Measurements from ENCODE around the gene NLGN3.
"Not testable (repeated sequence)": the region's sequence is repeated elsewhere in the genome, so short reads cannot be mapped to it uniquely, and the experiment has no call there.

Gene NLGN3

DNA sequence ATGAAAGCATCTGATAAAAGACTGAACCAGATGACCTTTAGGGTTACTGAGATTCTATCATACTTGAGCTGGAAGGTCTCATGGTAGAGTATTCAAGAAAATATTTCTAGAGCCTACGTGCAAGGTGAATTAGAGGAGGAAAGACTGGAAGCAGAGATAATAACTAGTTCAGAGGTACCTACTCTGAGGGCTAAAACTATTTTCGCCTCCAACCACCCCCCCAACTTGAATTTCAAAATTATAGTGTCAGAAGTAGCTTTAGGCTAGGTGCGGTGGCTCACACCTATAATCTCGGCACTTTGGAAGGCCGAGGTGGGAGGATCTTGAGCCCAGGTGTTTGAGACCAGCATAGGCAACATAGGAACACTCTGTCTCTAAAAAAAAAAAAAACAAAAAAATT, 30.9 kb downstream of the NLGN3 start:
- Histone ChIP-seq H3K27me3 (replicated peaks in 2 of 5; ENCODE audit: control insufficient read depth in 4 of 5, insufficient read depth in 5 of 5, low read length in 4 of 5) (no peaks in the 10 kb centered on the region), H3K27ac (ENCODE audit: insufficient read depth in 1 of 2, low read depth in 1 of 2, low read length in 2 of 2, poor library complexity in 1 of 2, severe bottlenecking in 2 of 2) (no peak overlapping the region), H3K36me3 (ENCODE audit: control insufficient read depth in 4 of 4, insufficient read depth in 4 of 4, low read length in 3 of 4) (no peaks in the 10 kb centered on the region), H3K4me3 (ENCODE audit: control insufficient read depth in 1 of 7, extremely low read depth in 1 of 7, insufficient read depth in 4 of 7, low read depth in 2 of 7, low read length in 6 of 7) (no peak overlapping the region), H3K9me3 (ENCODE audit: control extremely low read depth in 1 of 5, control insufficient read depth in 4 of 5, insufficient read depth in 2 of 5, low read depth in 1 of 5, low read length in 4 of 5) (no peaks in the 10 kb centered on the region), H3K4me1 (ENCODE audit: control extremely low read depth in 1 of 4, control insufficient read depth in 4 of 4, insufficient read depth in 4 of 4, low read length in 3 of 4) (peaks cover 0 to 18% (median 11%) of the 10 kb centered on the region in 4 experiments)
- DNase-seq, result no peak
- POLR2A ChIA-PET, result no interaction called here
- 100% methylated on average over 2 of the region's 5 CpGs for WGBS (ENCODE audit: insufficient coverage)
- CTCF ChIA-PET, result interaction anchor here (0.6 to 1.0 kb wide), 2 partner anchors 12 to 362 kb away, joined by 3 to 8 read pairs; no protein-coding TSS in a partner anchor

DNA sequence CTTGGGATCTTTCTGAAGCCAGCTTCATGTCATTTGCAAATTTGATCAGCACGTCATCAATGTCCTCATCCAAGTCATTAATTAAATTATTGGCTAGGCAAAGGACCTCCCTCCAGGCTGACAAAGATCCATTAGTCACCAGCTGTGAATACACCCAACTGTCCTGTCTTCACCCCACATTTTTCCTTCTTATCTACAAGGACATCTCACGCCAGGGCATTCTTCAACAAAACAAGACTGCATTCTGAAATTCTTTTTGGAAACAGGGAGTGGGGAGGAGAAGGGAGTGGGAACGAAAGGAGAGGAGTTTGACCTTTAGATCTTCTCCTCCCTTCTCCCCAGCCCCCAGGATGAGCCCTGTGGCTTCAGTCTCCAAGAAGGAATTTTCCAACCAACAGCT, 32.7 kb downstream of the NLGN3 start:
- ChIA-PET POLR2A (no interaction called here), CTCF (interaction anchor here (1.1 to 3.2 kb wide), 6 partner anchors 9 to 207 kb away, joined by 4 to 19 read pairs (median 5); no protein-coding TSS in a partner anchor)
- DNase-seq, result no peak
- Histone ChIP-seq H3K4me3 (ENCODE audit: control insufficient read depth in 1 of 7, extremely low read depth in 1 of 7, insufficient read depth in 4 of 7, low read depth in 2 of 7, low read length in 6 of 7) (no peak overlapping the region), H3K9me3 (ENCODE audit: control extremely low read depth in 1 of 5, control insufficient read depth in 4 of 5, insufficient read depth in 2 of 5, low read depth in 1 of 5, low read length in 4 of 5) (no peaks in the 10 kb centered on the region), H3K27ac (ENCODE audit: insufficient read depth in 1 of 2, low read depth in 1 of 2, low read length in 2 of 2, poor library complexity in 1 of 2, severe bottlenecking in 2 of 2) (no peak overlapping the region), H3K4me1 (ENCODE audit: control extremely low read depth in 1 of 4, control insufficient read depth in 4 of 4, insufficient read depth in 4 of 4, low read length in 3 of 4) (peaks cover 0 to 6% (median 0%) of the 10 kb centered on the region in 4 experiments), H3K27me3 (replicated peaks in 2 of 5; ENCODE audit: control insufficient read depth in 4 of 5, insufficient read depth in 5 of 5, low read length in 4 of 5) (no peaks in the 10 kb centered on the region), H3K36me3 (ENCODE audit: control insufficient read depth in 4 of 4, insufficient read depth in 4 of 4, low read length in 3 of 4) (no peaks in the 10 kb centered on the region)
- WGBS (ENCODE audit: insufficient coverage), result no CpG with 5 or more reads among the region's 3 CpGs

DNA sequence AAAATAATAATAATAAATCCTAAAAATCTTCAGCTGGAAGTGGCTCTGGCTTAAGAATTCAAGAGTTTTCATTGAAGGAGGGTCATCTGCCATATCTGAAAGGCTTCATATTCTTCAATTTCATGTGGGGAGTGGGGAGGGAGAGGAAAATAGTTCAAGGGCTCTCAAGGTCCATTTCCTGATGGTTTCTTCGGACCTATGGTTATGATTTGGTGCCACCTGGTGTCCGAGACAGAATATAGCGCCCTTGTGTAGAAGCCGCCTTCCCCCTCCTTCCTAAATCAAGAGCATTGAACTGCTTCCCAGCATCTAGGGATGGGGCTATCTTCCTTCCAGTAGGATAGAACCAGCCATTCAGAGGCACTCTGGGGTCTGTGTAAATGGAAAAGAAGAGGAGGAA, 34.3 kb downstream of the NLGN3 start:
- peak; percentile 66 to 79 (median 68) for DNase-seq
- Histone ChIP-seq H3K27ac (ENCODE audit: insufficient read depth in 1 of 2, low read depth in 1 of 2, low read length in 2 of 2, poor library complexity in 1 of 2, severe bottlenecking in 2 of 2) (no peak overlapping the region), H3K4me3 (ENCODE audit: control insufficient read depth in 1 of 7, extremely low read depth in 1 of 7, insufficient read depth in 4 of 7, low read depth in 2 of 7, low read length in 6 of 7) (no peak overlapping the region), H3K27me3 (replicated peaks in 2 of 5; ENCODE audit: control insufficient read depth in 4 of 5, insufficient read depth in 5 of 5, low read length in 4 of 5) (no peaks in the 10 kb centered on the region), H3K9me3 (ENCODE audit: control extremely low read depth in 1 of 5, control insufficient read depth in 4 of 5, insufficient read depth in 2 of 5, low read depth in 1 of 5, low read length in 4 of 5) (no peaks in the 10 kb centered on the region), H3K4me1 (ENCODE audit: control extremely low read depth in 1 of 4, control insufficient read depth in 4 of 4, insufficient read depth in 4 of 4, low read length in 3 of 4) (peaks cover 0 to 14% (median 7%) of the 10 kb centered on the region in 4 experiments), H3K36me3 (ENCODE audit: control insufficient read depth in 4 of 4, insufficient read depth in 4 of 4, low read length in 3 of 4) (no peaks in the 10 kb centered on the region)
- ChIA-PET CTCF (interaction anchor here (0.8 to 3.2 kb wide), 12 partner anchors 9 to 208 kb away, joined by 3 to 19 read pairs (median 5); partner anchors contain the start of gene TAF1), POLR2A (no interaction called here)
- WGBS (ENCODE audit: insufficient coverage), result 4% methylated on average over 4 of the region's 4 CpGs

DNA sequence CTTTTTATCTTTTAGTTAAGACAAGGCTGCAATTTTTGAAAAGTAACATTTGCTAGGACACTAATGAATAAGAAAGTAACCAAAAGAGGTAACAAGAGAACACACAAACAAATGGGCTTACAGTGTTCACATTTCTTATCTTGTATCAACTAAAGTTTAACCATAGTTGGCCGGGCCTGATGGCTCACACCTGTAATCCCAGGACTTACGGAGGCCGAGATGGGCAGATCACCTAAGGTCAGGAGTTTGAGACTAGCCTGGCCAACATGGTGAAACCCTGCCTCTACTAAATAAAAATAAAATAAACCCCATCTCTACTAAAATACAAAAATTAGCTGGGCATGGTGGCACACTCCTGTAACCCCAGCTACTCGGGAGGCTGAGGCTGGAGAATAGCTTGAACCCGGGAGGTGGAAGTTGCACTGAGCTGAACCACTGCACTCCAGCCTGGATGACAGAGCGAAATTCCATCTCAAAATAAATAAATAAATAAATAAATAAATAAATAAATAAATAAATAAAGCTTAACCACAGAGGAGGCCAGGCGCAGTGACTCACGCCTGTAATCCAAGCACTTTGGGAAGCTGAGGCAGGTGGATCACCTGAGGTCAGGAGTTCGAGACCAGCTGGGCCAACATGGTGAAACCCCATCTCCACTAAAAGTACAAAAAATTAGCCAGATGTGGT, 36.1 kb downstream of the NLGN3 start:
- H3K4me3 ChIP-seq (ENCODE audit: control insufficient read depth in 1 of 7, extremely low read depth in 1 of 7, insufficient read depth in 4 of 7, low read depth in 2 of 7, low read length in 6 of 7); H3K27ac ChIP-seq (ENCODE audit: insufficient read depth in 1 of 2, low read depth in 1 of 2, low read length in 2 of 2, poor library complexity in 1 of 2, severe bottlenecking in 2 of 2); H3K36me3 ChIP-seq (ENCODE audit: control insufficient read depth in 4 of 4, insufficient read depth in 4 of 4, low read length in 3 of 4); POLR2A ChIA-PET; H3K9me3 ChIP-seq (ENCODE audit: control extremely low read depth in 1 of 5, control insufficient read depth in 4 of 5, insufficient read depth in 2 of 5, low read depth in 1 of 5, low read length in 4 of 5); DNase-seq; H3K27me3 ChIP-seq (replicated peaks in 2 of 5; ENCODE audit: control insufficient read depth in 4 of 5, insufficient read depth in 5 of 5, low read length in 4 of 5): not testable (repeated sequence)
- 79% methylated on average over 6 of the region's 9 CpGs for WGBS (ENCODE audit: insufficient coverage)
- CTCF ChIA-PET, result interaction anchor here (0.7 to 3.2 kb wide), 10 partner anchors 10 to 210 kb away, joined by 3 to 11 read pairs (median 4); no protein-coding TSS in a partner anchor
- peaks cover 4 to 14% (median 9%) of the 10 kb centered on the region in 4 experiments for H3K4me1 ChIP-seq (ENCODE audit: control extremely low read depth in 1 of 4, control insufficient read depth in 4 of 4, insufficient read depth in 4 of 4, low read length in 3 of 4)

DNA sequence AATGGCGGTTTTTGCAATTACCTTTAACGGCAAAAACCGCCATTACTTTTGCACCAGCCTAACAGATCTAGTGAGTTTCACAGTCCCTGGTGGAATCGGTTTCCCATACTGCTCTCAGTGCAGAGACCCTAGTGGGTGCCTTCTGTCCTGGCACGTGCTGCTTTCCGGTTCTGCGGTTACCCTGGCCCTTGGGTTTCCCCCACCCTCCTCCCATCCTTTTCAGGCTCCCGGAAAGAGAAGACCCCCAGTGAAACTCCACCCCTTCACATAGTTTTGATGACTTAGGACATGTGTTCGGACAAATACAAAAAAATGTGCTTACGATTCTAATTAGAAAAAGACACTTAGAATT, 36.9 kb downstream of the NLGN3 start:
- ChIA-PET POLR2A (interaction anchor here (0.7 to 1.3 kb wide), 2 partner anchors 73 to 113 kb away, joined by 3 to 5 read pairs; partner anchors contain the start of genes SNX12 and ZMYM3), CTCF (interaction anchor here (0.9 to 3.2 kb wide), 5 partner anchors 11 to 211 kb away, joined by 3 to 8 read pairs (median 4); partner anchors contain the start of gene TAF1)
- Histone ChIP-seq H3K4me3 (ENCODE audit: control insufficient read depth in 1 of 7, extremely low read depth in 1 of 7, insufficient read depth in 4 of 7, low read depth in 2 of 7, low read length in 6 of 7) (peak overlapping the region in 6 of 7 experiments; percentile 31 to 79 (median 57)), H3K27me3 (replicated peaks in 2 of 5; ENCODE audit: control insufficient read depth in 4 of 5, insufficient read depth in 5 of 5, low read length in 4 of 5) (no peaks in the 10 kb centered on the region), H3K4me1 (ENCODE audit: control extremely low read depth in 1 of 4, control insufficient read depth in 4 of 4, insufficient read depth in 4 of 4, low read length in 3 of 4) (peaks cover 4 to 14% (median 9%) of the 10 kb centered on the region in 4 experiments), H3K36me3 (ENCODE audit: control insufficient read depth in 4 of 4, insufficient read depth in 4 of 4, low read length in 3 of 4) (no peaks in the 10 kb centered on the region), H3K27ac (ENCODE audit: insufficient read depth in 1 of 2, low read depth in 1 of 2, low read length in 2 of 2, poor library complexity in 1 of 2, severe bottlenecking in 2 of 2) (peak overlapping the region; percentile 33 to 97), H3K9me3 (ENCODE audit: control extremely low read depth in 1 of 5, control insufficient read depth in 4 of 5, insufficient read depth in 2 of 5, low read depth in 1 of 5, low read length in 4 of 5) (no peaks in the 10 kb centered on the region)
- WGBS (ENCODE audit: insufficient coverage), result 57% methylated on average over 10 of the region's 10 CpGs
- peak in 2 of 3 donors; percentile 39 to 73 for DNase-seq

DNA sequence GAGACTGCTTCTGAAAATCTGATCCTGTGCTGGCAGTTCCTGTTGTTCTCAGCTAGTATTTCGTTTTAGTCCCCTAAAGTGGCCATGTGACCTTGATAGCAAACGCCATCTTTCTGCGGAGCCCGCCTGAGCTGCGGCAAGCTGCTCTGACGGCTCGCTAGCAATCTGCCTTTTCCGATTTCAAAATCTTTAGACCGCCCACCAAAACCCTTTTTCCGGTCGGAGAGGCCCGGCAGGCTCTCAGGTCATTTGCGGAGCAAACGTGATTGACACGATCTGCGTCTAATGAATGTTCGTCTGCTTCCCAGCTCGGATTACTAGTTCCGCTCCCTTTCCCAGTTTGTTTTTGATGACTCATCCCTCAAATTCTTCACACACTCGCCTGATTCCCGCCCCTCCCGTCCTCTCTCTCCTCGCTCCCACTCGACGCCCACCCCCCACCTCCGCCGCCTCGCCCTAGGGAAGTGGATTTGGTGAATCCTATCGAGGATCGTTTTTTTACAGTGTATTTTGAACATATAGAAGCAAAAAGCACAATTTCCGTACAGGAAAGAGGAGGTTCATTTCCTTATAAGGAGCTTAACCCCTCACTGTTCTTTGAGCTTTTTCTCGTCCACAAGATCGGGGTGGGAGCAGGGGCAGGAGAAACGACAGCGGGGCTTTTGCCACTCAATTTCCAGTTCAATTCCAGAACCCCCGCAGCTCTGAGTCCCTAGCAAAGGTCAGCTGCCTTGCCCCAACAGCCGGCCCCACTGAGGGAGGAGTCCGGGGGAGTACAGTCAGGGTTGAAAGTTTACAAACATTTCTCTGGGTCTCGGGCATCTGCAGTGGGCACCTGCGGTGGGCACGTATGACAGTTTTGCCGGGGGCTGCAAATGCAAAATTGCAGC, 37.5 kb downstream of the NLGN3 start:
- CTCF ChIA-PET, result interaction anchor here (0.9 to 3.2 kb wide), 6 partner anchors 11 to 211 kb away, joined by 3 to 8 read pairs (median 3); partner anchors contain the start of gene TAF1

More for the DNA sequence above, 37.5 kb downstream of the NLGN3 start:
- H3K27me3 ChIP-seq (replicated peaks in 2 of 5; ENCODE audit: control insufficient read depth in 4 of 5, insufficient read depth in 5 of 5, low read length in 4 of 5), result no peaks in the 10 kb centered on the region
- H3K27ac ChIP-seq (ENCODE audit: insufficient read depth in 1 of 2, low read depth in 1 of 2, low read length in 2 of 2, poor library complexity in 1 of 2, severe bottlenecking in 2 of 2), result peak overlapping the region; percentile 93 to 97
- H3K4me3 ChIP-seq (ENCODE audit: control insufficient read depth in 1 of 7, extremely low read depth in 1 of 7, insufficient read depth in 4 of 7, low read depth in 2 of 7, low read length in 6 of 7), result peak overlapping the region; percentile 14 to 79 (median 57)
- no peaks in the 10 kb centered on the region for H3K9me3 ChIP-seq (ENCODE audit: control extremely low read depth in 1 of 5, control insufficient read depth in 4 of 5, insufficient read depth in 2 of 5, low read depth in 1 of 5, low read length in 4 of 5)
- peak; percentile 92 to 96 (median 96) for DNase-seq
- peaks cover 4 to 14% (median 9%) of the 10 kb centered on the region in 4 experiments for H3K4me1 ChIP-seq (ENCODE audit: control extremely low read depth in 1 of 4, control insufficient read depth in 4 of 4, insufficient read depth in 4 of 4, low read length in 3 of 4)
- 31% methylated on average over 32 of the region's 42 CpGs for WGBS (ENCODE audit: insufficient coverage)
- no peaks in the 10 kb centered on the region for H3K36me3 ChIP-seq (ENCODE audit: control insufficient read depth in 4 of 4, insufficient read depth in 4 of 4, low read length in 3 of 4)
- POLR2A ChIA-PET, result interaction anchor here (0.7 to 1.3 kb wide), 2 partner anchors 72 to 114 kb away, joined by 3 to 5 read pairs; partner anchors contain the start of genes SNX12 and ZMYM3
